HepG2 (cell line): ENCODE data around the gene FOLR3. TPM values are rescaled to one million over a fixed set of nuclear protein-coding genes. Genes with fewer than 3 reads are reported as not detected.

ENCODE experiments used
- CAMTA2 ChIP-seq: sonication (generic); formaldehyde crosslinking; IDR thresholded peaks from 2 replicates; pipeline ENCODE4 v1.4.0; 2020; ENCODE audit warnings: mild to moderate bottlenecking, missing genetic modification reagents, borderline replicate concordance
- FIP1L1 ChIP-seq: fragments of 200-400 bp; formaldehyde crosslinking; IDR thresholded peaks from 2 replicates; pipeline ENCODE4 v1.6.1; 2018; ENCODE audit warnings: low read depth, mild to moderate bottlenecking, low read length, moderate library complexity, borderline replicate concordance; ENCODE audit not compliant: insufficient read depth
- GLI4 ChIP-seq: sonication (generic); formaldehyde crosslinking; IDR thresholded peaks from 2 replicates; pipeline ENCODE4 v1.5.1; 2020; ENCODE audit warnings: missing genetic modification reagents, mild to moderate bottlenecking, moderate library complexity, borderline replicate concordance
- KIAA2018 ChIP-seq: sonication (generic); formaldehyde crosslinking; IDR thresholded peaks from 2 replicates; pipeline ENCODE4 v1.5.0; 2020; ENCODE audit warnings: mild to moderate bottlenecking, missing genetic modification reagents, borderline replicate concordance
- MEF2D ChIP-seq: sonication (generic); formaldehyde crosslinking; IDR thresholded peaks from 2 replicates; pipeline ENCODE4 v1.5.1; 2020; ENCODE audit warnings: mild to moderate bottlenecking, missing genetic modification reagents
- PTBP1 ChIP-seq: fragments of 200-400 bp; formaldehyde crosslinking; IDR thresholded peaks from 2 replicates; pipeline ENCODE4 v1.6.1; 2018; ENCODE audit warnings: low read length, low read depth; ENCODE audit not compliant: poor library complexity, severe bottlenecking
- RBFOX2 ChIP-seq: fragments of 200-400 bp; formaldehyde crosslinking; IDR thresholded peaks from 2 replicates; pipeline ENCODE4 v1.6.1; 2017; ENCODE audit warnings: low read depth, mild to moderate bottlenecking, low read length
- REPIN1 ChIP-seq: sonication (generic); formaldehyde crosslinking; IDR thresholded peaks from 2 replicates; pipeline ENCODE4 v1.8.0; 2022; ENCODE audit warnings: missing genetic modification reagents, low read depth, mild to moderate bottlenecking, borderline replicate concordance
- RNF219 ChIP-seq: sonication (generic); formaldehyde crosslinking; IDR thresholded peaks from 2 replicates; pipeline ENCODE4 v1.5.0; 2020; ENCODE audit warnings: mild to moderate bottlenecking, missing genetic modification reagents
- SMAD3 ChIP-seq: sonication (generic); formaldehyde crosslinking; IDR thresholded peaks from 2 replicates; pipeline ENCODE4 v1.4.0; 2020; ENCODE audit warnings: missing genetic modification reagents
- SP2 ChIP-seq: sonication (generic); formaldehyde crosslinking; IDR thresholded peaks from 2 replicates; pipeline ENCODE4 v1.5.1; 2020; ENCODE audit warnings: mild to moderate bottlenecking, missing genetic modification reagents
- TARDBP ChIP-seq: sonication (generic); formaldehyde crosslinking; IDR thresholded peaks from 2 replicates; pipeline ENCODE4 v1.8.0; 2022; ENCODE audit warnings: mild to moderate bottlenecking, missing genetic modification reagents
- WIZ ChIP-seq: sonication (generic); formaldehyde crosslinking; IDR thresholded peaks from 2 replicates; pipeline ENCODE4 v1.5.1; 2020; ENCODE audit warnings: mild to moderate bottlenecking, missing genetic modification reagents
- ZBTB26 ChIP-seq: IDR thresholded peaks from 2 replicates; pipeline ENCODE4 v1.6.1; 2016; ENCODE audit warnings: missing compliant biosample characterization, missing genetic modification reagents, borderline replicate concordance
- ZNF30 ChIP-seq: sonication (generic); formaldehyde crosslinking; IDR thresholded peaks from 2 replicates; pipeline ENCODE4 v1.5.0; 2020; ENCODE audit warnings: mild to moderate bottlenecking, missing genetic modification reagents
- ZNF570 ChIP-seq: sonication (generic); formaldehyde crosslinking; IDR thresholded peaks from 2 replicates; pipeline ENCODE4 v1.4.0; 2020; ENCODE audit warnings: mild to moderate bottlenecking, missing genetic modification reagents, borderline replicate concordance
- ZNF792 ChIP-seq: IDR thresholded peaks from 2 replicates; pipeline ENCODE4 v1.6.1; 2016
- polyA plus RNA-seq, 8 experiments: library from polyadenylated mRNA; depleted of rRNA in 3 of 8; stranded (reverse) in 7 of 8; unstranded in 1 of 8; fragments of >200 nt; fragmentation: Illumina TruSeq in 4 of 8; extraction: Trizol in 4 of 8; gene quantifications; 2 replicates each; pipeline versions ENCODE4 v1.2.1 to v1.2.3, GENCODE V29; 2011 to 2016; ENCODE audit warnings: low read depth in 4 of 8, missing spikeins in 1 of 8, mixed read lengths in 1 of 8; ENCODE audit not compliant: insufficient read depth in 1 of 8
- total RNA-seq, 5 experiments: library from RNA; depleted of rRNA; stranded (reverse); fragments of >200 nt; fragmentation: Illumina TruSeq; extraction: Trizol; gene quantifications; 2 replicates each; pipeline ENCODE4 v1.2.3, GENCODE V29; 2016; ENCODE audit warnings: low read depth in 1 of 5

Gene FOLR3
- total and polyA plus RNA-seq, 2 of the 13 experiments (the other 11 are each of a cell fraction or from before 2014, with no cell fraction given): not detected

GRCh38 chr11:72112143-72112977, 23.2 kb upstream of the FOLR3 start, which contains the start of gene ANAPC15 (continued):
- TF ChIP-seq SMAD3 (CRISPR knock-in tag): no peak
- TF ChIP-seq RNF219: no peak
- TF ChIP-seq PTBP1: no peak
- peak; percentile 83 for TF ChIP-seq RBFOX2
- no peak for TF ChIP-seq GLI4 (CRISPR knock-in tag)
- TF ChIP-seq TARDBP (CRISPR knock-in tag): 0 out of 2 replicates have a peak, but pooled peaks have one; percentile 28
- TF ChIP-seq ZBTB26 (CRISPR knock-in tag): 0 out of 2 replicates have a peak, but pooled peaks have one; percentile 32
- no peak; the same call in 1 of the 2 replicates for TF ChIP-seq ZNF792
- no peak for TF ChIP-seq CAMTA2 (CRISPR knock-in tag)
- TF ChIP-seq WIZ (CRISPR knock-in tag): 0 out of 2 replicates have a peak, but pooled peaks have one; percentile 68
- no peak for TF ChIP-seq FIP1L1
- 0 out of 2 replicates have a peak, but pooled peaks have one; percentile 15 for TF ChIP-seq REPIN1 (CRISPR knock-in tag)
- TF ChIP-seq ZNF30 (CRISPR knock-in tag): no peak
- TF ChIP-seq KIAA2018 (CRISPR knock-in tag): no peak
- TF ChIP-seq ZNF570: no peak
- peak; percentile 94 for TF ChIP-seq SP2 (CRISPR knock-in tag)
- peak; percentile 24; the same call in 1 of the 2 replicates for TF ChIP-seq MEF2D (CRISPR knock-in tag)
